NCI-H146 (cell line): ENCODE data around the gene COL6A5.
"Not testable (repeated sequence)": the region's sequence is repeated elsewhere in the genome, so short reads cannot be mapped to it uniquely, and the experiment has no call there.

Experiments
- DNase-seq: peaks from one replicate; lab custom pipeline; 2025; lab: John Stamatoyannopoulos, UW

The COL6A5 gene

GRCh38 chr3:130345487-130346079 is at the start of gene COL6A5:
TSS of gene COL6A5 (plus strand) at chr3:130345672. CDS start at chr3:130373639, 27,967 bp downstream.
- DNase-seq = no peak

GRCh38 chr3:130299531-130299930 is 45.9 kb upstream of the COL6A5 start:
- DNase-seq = no peak

GRCh38 chr3:130300888-130301287 is 44.6 kb upstream of the COL6A5 start:
- no peak for DNase-seq

GRCh38 chr3:130310109-130310508 is 35.4 kb upstream of the COL6A5 start:
- no peak for DNase-seq

GRCh38 chr3:130312374-130312773 is 33.1 kb upstream of the COL6A5 start:
- DNase-seq = no peak

GRCh38 chr3:130316169-130316568 is 29.3 kb upstream of the COL6A5 start:
- DNase-seq = no peak

GRCh38 chr3:130323503-130323902 is 22.0 kb upstream of the COL6A5 start:
- DNase-seq = no peak

GRCh38 chr3:130340766-130341165 is 4.7 kb upstream of the COL6A5 start:
- no peak for DNase-seq

- no peak for DNase-seq
Measured at GRCh38 chr3:130341388-130341787, 4.1 kb upstream of the COL6A5 start.

- DNase-seq = no peak
Measured at GRCh38 chr3:130341882-130342281, 3.6 kb upstream of the COL6A5 start.

GRCh38 chr3:130342821-130343661 is 2.4 kb upstream of the COL6A5 start:
- no peak for DNase-seq

GRCh38 chr3:130348258-130348657 is 2.8 kb downstream of the COL6A5 start:
- not testable (repeated sequence) for DNase-seq

GRCh38 chr3:130354430-130354829 is 9.0 kb downstream of the COL6A5 start:
- DNase-seq = no peak

GRCh38 chr3:130374033-130374432 is 28.6 kb downstream of the COL6A5 start:
- DNase-seq = no peak

GRCh38 chr3:130374908-130375307 is 29.4 kb downstream of the COL6A5 start:
- DNase-seq = no peak

- no peak for DNase-seq
Measured at GRCh38 chr3:130377960-130378676, 32.6 kb downstream of the COL6A5 start.

- no peak for DNase-seq
Measured at GRCh38 chr3:130378677-130379191, 33.3 kb downstream of the COL6A5 start.

GRCh38 chr3:130379274-130379673 is 33.8 kb downstream of the COL6A5 start:
- no peak for DNase-seq

GRCh38 chr3:130380398-130380797 is 34.9 kb downstream of the COL6A5 start:
- DNase-seq = no peak

GRCh38 chr3:130383424-130383823 is 38.0 kb downstream of the COL6A5 start:
- no peak for DNase-seq

- DNase-seq = no peak
Measured at GRCh38 chr3:130384476-130385025, 39.1 kb downstream of the COL6A5 start.

GRCh38 chr3:130386604-130387263 is 41.3 kb downstream of the COL6A5 start:
- no peak for DNase-seq
